LNCaP clone FGC (cell line): ENCODE measurements around the gene FAR2.
"Not testable (repeated sequence)": the region's sequence is repeated elsewhere in the genome, so short reads cannot be mapped to it uniquely, and the experiment has no call there.

Experiments
- DNase-seq: peaks from one replicate; pipeline ENCODE4 v3.0.0-alpha.2; 2011; ENCODE audit warnings: low read depth
- H3K4me3 ChIP-seq: 2 replicates; pipeline ENCODE4 v1.5.1; 2011; ENCODE audit warnings: mild to moderate bottlenecking, low read depth, low read length, control low read depth
- CTCF ChIP-seq: IDR thresholded peaks from 2 replicates; pipeline ENCODE4 v1.5.1; 2012; ENCODE audit warnings: mild to moderate bottlenecking; ENCODE audit not compliant: control insufficient read depth, insufficient read depth; ENCODE audit errors: extremely low read depth

Gene FAR2

GRCh38 chr12:29176941-29177340, 27.9 kb downstream of the FAR2 start:
- no peak for DNase-seq
- H3K4me3 ChIP-seq: no peak overlapping the region
- no peak for TF ChIP-seq CTCF

DNA sequence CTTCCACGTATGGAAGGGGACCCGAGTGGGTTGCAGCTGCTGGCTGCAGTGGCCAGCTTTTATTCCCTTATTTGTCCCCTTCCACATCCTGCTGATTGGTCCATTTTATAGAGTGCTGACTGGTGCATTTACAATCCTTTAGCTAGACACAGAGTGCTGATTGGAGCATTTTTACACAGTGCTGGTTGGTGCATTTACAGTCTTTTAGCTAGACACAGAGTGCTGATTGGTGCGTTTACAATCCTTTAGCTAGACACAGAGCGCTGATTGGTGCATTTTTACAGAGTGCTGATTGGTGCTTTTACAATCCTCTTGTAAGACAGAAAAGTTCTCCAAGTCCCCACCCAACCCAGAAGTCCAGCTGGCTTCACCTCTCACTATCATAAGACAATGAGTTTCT, 33.2 kb downstream of the FAR2 start:
- H3K4me3 ChIP-seq, DNase-seq: not testable (repeated sequence)

DNA sequence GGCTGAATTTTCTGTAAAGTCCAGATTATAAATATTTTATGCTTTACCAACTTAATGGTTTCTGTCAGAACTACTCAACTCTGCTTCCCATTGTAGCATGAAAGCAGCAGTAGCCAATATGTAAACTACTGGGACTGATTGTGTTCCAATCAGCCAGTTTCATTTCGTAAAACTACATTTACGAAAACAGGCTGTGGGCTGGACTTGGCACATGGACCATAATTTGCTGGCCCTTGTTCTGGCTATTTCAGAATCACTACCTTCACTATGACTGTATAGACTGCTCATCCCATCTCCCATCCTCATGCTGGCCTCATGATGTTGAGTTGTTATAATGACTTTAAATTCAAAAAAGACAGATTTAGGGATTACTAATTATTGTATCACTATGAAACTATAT, 38.7 kb downstream of the FAR2 start:
- H3K4me3 ChIP-seq: no peak overlapping the region
- no peak for TF ChIP-seq CTCF
- no peak for DNase-seq

DNA sequence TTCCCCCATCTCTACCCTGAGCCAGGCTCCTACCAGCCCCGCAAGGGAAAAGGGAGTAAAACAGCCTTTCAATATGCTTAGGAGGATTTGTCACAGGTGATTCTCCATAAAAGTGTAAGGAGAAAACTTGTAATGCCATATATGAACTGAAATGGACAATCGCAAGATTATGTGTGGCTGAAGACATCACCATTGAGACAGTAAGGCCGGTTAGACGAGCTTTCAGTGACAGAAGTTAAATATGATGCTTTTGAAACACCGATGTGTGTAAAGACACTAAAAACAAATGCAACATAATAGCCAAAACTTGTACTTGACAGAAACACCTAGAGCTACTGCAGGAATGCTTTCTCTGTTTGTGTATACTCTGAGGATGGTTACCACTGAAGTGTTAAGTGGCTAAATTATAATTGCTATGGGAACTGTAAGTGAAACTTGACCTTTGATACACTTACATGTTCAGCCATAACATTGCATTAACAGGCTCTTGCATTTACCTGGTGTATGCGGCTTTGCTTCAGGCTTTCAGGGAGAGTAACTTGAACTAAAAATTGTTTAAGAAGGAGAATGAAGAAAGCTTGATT, 42.3 kb downstream of the FAR2 start:
- no peak for TF ChIP-seq CTCF
- no peak for DNase-seq
- H3K4me3 ChIP-seq: no peak overlapping the region

DNA sequence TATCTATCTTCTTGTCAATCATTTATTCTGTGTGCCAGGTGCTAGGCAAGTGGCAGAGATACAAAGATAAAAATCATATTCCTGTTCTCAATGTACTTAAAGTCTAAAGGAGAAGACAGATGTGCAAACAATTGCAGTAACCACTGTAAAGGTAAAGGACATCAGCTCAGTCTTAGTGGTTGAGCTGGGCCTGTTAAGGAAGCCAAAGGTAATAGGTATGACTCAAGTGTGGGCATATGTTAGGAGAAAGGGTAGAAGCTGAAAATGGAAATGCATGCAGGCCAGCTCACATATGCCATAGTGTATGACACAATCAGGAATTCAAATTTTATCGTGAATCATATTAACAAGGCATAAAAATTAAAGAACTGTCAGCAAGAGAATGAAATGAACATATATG, 49.8 kb downstream of the FAR2 start:
- TF ChIP-seq CTCF: no peak

DNA sequence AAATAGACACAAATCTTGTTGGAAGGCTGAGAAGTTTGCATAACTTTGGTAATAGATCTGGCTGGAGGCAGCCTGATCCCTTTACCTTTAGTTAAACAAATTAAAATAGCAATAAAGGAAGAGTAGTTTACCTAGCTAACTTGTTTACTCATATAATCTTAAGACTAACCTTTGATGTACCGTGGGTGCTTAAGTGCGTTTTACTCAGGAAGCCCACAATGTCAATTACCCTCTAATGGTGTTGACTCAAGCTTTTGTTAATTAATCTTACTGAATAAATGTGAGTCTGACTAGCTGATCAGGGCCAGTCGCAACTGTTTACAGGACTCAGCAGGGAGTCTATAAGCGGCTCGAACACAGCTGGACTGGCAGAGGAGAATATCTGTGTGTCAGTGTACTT, 51.5 kb downstream of the FAR2 start:
- TF ChIP-seq CTCF: no peak
- H3K4me3 ChIP-seq: no peak overlapping the region
- no peak for DNase-seq

More for the DNA sequence above, 49.8 kb downstream of the FAR2 start:
- DNase-seq: no peak
- H3K4me3 ChIP-seq: no peak overlapping the region

- no peak for DNase-seq
- no peak for TF ChIP-seq CTCF
- no peak overlapping the region for H3K4me3 ChIP-seq
Observed at GRCh38 chr12:29201296-29201695, 52.2 kb downstream of the FAR2 start.
